A549 (cell line): ENCODE results near the gene ZDHHC11. TPM values are rescaled to one million over a fixed set of nuclear protein-coding genes. Genes with fewer than 3 reads are reported as not detected.
"Not testable (repeated sequence)": the region's sequence is repeated elsewhere in the genome, so short reads cannot be mapped to it uniquely, and the experiment has no call there.

Source experiments
- ATAC-seq, 2 experiments: fragments of 200-7000 bp in 1 of 2; fragments of >200 bp in 1 of 2; cut with Nextera tagmentation in 1 of 2; cut with Tn5 transposase in 1 of 2; 3 replicates each; pipeline versions ENCODE4 v1.8.0 to v1.9.1; 2018 to 2020; ENCODE audit warnings: mild to moderate bottlenecking in 1 of 2, moderate library complexity in 1 of 2
- CTCF ChIA-PET: fragments of 300-600 bp; sonication (Branson Sonifier 250); formaldehyde crosslinking; extraction: SDS; loops from one replicate; lab custom pipeline; 2021; ENCODE audit warnings: antibody characterized with exemption, inconsistent platforms; lab: Yijun Ruan, JAX
- POLR2A ChIA-PET: fragments of 350-600 bp; formaldehyde crosslinking; extraction: SDS; loops from one replicate; lab custom pipeline; 2021; ENCODE audit warnings: antibody characterized with exemption, inconsistent platforms; lab: Yijun Ruan, JAX
- DNase-seq, 2 experiments: peaks; one replicate each; pipeline versions ENCODE4 v3.0.0 to v3.0.0-alpha.2; 2011 to 2016; ENCODE audit warnings: low read depth in 1 of 2, low spot score in 1 of 2
- FAIRE-seq: peaks from 2 replicates; lab custom pipeline; 2011; peaks lifted over from hg19 to GRCh38; lab: Jason Lieb, UNC
- H3K27ac ChIP-seq, 2 experiments: fragments of >200 bp; sonication (Bioruptor Twin); formaldehyde crosslinking; 3 replicates each; pipeline ENCODE4 v1.5.1; 2016 to 2017
- H3K4me1 ChIP-seq: fragments of >200 bp; sonication (Bioruptor Twin); formaldehyde crosslinking; 3 replicates; pipeline ENCODE4 v1.6.1; 2016
- H3K4me2 ChIP-seq: fragments of >200 bp; sonication (Bioruptor Twin); formaldehyde crosslinking; 3 replicates; pipeline ENCODE4 v1.6.1; 2016
- H3K4me3 ChIP-seq: fragments of >200 bp; sonication (Bioruptor Twin); formaldehyde crosslinking; 3 replicates; pipeline ENCODE4 v1.5.1; 2016
- H3K9me3 ChIP-seq: fragments of >200 bp; sonication (Bioruptor Twin); formaldehyde crosslinking; 3 replicates; pipeline ENCODE4 v1.6.1; 2016
- MAFK ChIP-seq: fragments of 450-650 bp; IDR thresholded peaks from 2 replicates; pipeline ENCODE4 v1.6.1; 2014; ENCODE audit not compliant: partially characterized antibody
- RAD21 ChIP-seq, 2 experiments: fragments of >200 bp in 1 of 2; sonication (Bioruptor Twin) in 1 of 2; formaldehyde crosslinking in 1 of 2; IDR thresholded peaks in 1 of 2; conservative IDR thresholded peaks in 1 of 2; 2 replicates in 1 of 2; 3 replicates in 1 of 2; pipeline ENCODE4 v1.6.1; 2012 to 2018; ENCODE audit warnings: inconsistent platforms in 1 of 2
- WGBS: methylation state at CpG from one replicate; pipeline ENCODE4 v1.1.6; 2017; ENCODE audit errors: missing lambda C conversion rate; 5-methylcytosine and 5-hydroxymethylcytosine counted together
- polyA plus RNA-seq, 4 experiments: library from polyadenylated mRNA; depleted of rRNA in 3 of 4; stranded (reverse); fragments of >200 nt; fragmentation: RNase III in 1 of 4; extraction: RNeasy Plus Mini Kit Qiagen cat#74134 plus additional on column Dnase treatment in 1 of 4; gene quantifications; 2 replicates in 3 of 4; 3 replicates in 1 of 4; pipeline ENCODE4 v1.2.3, GENCODE V29; 2011 to 2017

ZDHHC11 gene
- polyA plus RNA-seq, 2 of the 4 experiments (the other 2 are of a cell fraction): 2.6 to 13.7 TPM

- DNase-seq, H3K4me3 ChIP-seq, H3K4me2 ChIP-seq, CTCF ChIA-PET, FAIRE-seq, H3K9me3 ChIP-seq, H3K27ac ChIP-seq, POLR2A ChIA-PET, H3K4me1 ChIP-seq: not testable (repeated sequence)
- TF ChIP-seq RAD21 (conservative IDR thresholded peaks at IDR 0.05 in 1 of 2, IDR thresholded peaks at IDR 0.05 in 1 of 2): peak in 1 of 2 experiments; percentile 22; a peak in 1 of 5 replicates
- peak in 1 of 2 experiments; percentile 39; a peak in 3 of 6 replicates for ATAC-seq
- WGBS: 83% methylated on average over 16 of the region's 22 CpGs
Measured at GRCh38 chr5:843926-844325, 6.9 kb downstream of the ZDHHC11 start.

- CTCF ChIA-PET, POLR2A ChIA-PET, FAIRE-seq, DNase-seq, H3K4me1 ChIP-seq, H3K4me3 ChIP-seq, H3K27ac ChIP-seq, H3K4me2 ChIP-seq, ATAC-seq, H3K9me3 ChIP-seq: not testable (repeated sequence)
- 76% methylated on average over 14 of the region's 26 CpGs for WGBS
Measured at GRCh38 chr5:843371-843770, 7.4 kb downstream of the ZDHHC11 start.

- H3K4me3 ChIP-seq, CTCF ChIA-PET, ATAC-seq, H3K4me1 ChIP-seq, H3K9me3 ChIP-seq, FAIRE-seq, DNase-seq, H3K4me2 ChIP-seq, H3K27ac ChIP-seq, POLR2A ChIA-PET: not testable (repeated sequence)
- 84% methylated on average over 27 of the region's 32 CpGs for WGBS
Measured at GRCh38 chr5:842402-843221, 8.2 kb downstream of the ZDHHC11 start.

GRCh38 chr5:841531-842401 is 9.0 kb downstream of the ZDHHC11 start:
- H3K27ac ChIP-seq: peak overlapping the region in 1 of 2 experiments; percentile 35; a peak in 1 of 6 replicates
- H3K9me3 ChIP-seq, CTCF ChIA-PET, H3K4me3 ChIP-seq, H3K4me1 ChIP-seq, ATAC-seq, FAIRE-seq, H3K4me2 ChIP-seq, DNase-seq, POLR2A ChIA-PET: not testable (repeated sequence)
- peak; percentile 6 for TF ChIP-seq MAFK
- WGBS: 81% methylated on average over 15 of the region's 15 CpGs

GRCh38 chr5:840974-841435 is 9.8 kb downstream of the ZDHHC11 start:
- CTCF ChIA-PET, ATAC-seq, H3K27ac ChIP-seq, H3K4me3 ChIP-seq, FAIRE-seq, H3K9me3 ChIP-seq, H3K4me1 ChIP-seq, DNase-seq, H3K4me2 ChIP-seq, POLR2A ChIA-PET: not testable (repeated sequence)
- 92% methylated on average over 4 of the region's 10 CpGs for WGBS

GRCh38 chr5:840118-840973 is 10.4 kb downstream of the ZDHHC11 start:
- H3K9me3 ChIP-seq, H3K27ac ChIP-seq, H3K4me2 ChIP-seq, H3K4me1 ChIP-seq, DNase-seq, ATAC-seq, H3K4me3 ChIP-seq, POLR2A ChIA-PET, CTCF ChIA-PET: not testable (repeated sequence)
- FAIRE-seq: peak; percentile 18
- whole genome bisulfite sequencing: 84% methylated on average over 21 of the region's 21 CpGs

GRCh38 chr5:838431-838851 is 12.3 kb downstream of the ZDHHC11 start:
- H3K4me2 ChIP-seq, POLR2A ChIA-PET, FAIRE-seq, H3K9me3 ChIP-seq, DNase-seq, H3K4me1 ChIP-seq, H3K4me3 ChIP-seq, CTCF ChIA-PET, H3K27ac ChIP-seq: not testable (repeated sequence)
- ATAC-seq: peak; percentile 47 to 62; a peak in 3 of 6 replicates
- 85% methylated on average over 10 of the region's 10 CpGs for WGBS

- H3K4me2 ChIP-seq, H3K4me1 ChIP-seq, ATAC-seq, DNase-seq, CTCF ChIA-PET, FAIRE-seq, POLR2A ChIA-PET, H3K27ac ChIP-seq, H3K4me3 ChIP-seq, H3K9me3 ChIP-seq: not testable (repeated sequence)
- 88% methylated on average over 7 of the region's 14 CpGs for WGBS
Measured at GRCh38 chr5:837621-838121, 13.1 kb downstream of the ZDHHC11 start.

- POLR2A ChIA-PET, FAIRE-seq, H3K4me3 ChIP-seq, DNase-seq, H3K4me2 ChIP-seq, H3K9me3 ChIP-seq, CTCF ChIA-PET, H3K4me1 ChIP-seq, ATAC-seq, H3K27ac ChIP-seq: not testable (repeated sequence)
- 91% methylated on average over 7 of the region's 7 CpGs for WGBS
Measured at GRCh38 chr5:835933-836612, 14.7 kb downstream of the ZDHHC11 start.
